NT2/D1 (cell line): ENCODE data around the gene LPIN3.

Experiments
- SUZ12 ChIP-seq: IDR thresholded peaks from 2 replicates; pipeline ENCODE4 v1.6.1; 2011; ENCODE audit not compliant: insufficient read length, insufficient read depth; ENCODE audit errors: extremely low read depth
- YY1 ChIP-seq: IDR thresholded peaks from 2 replicates; pipeline ENCODE4 v1.6.1; 2011; ENCODE audit not compliant: insufficient read length, insufficient read depth

DNA sequence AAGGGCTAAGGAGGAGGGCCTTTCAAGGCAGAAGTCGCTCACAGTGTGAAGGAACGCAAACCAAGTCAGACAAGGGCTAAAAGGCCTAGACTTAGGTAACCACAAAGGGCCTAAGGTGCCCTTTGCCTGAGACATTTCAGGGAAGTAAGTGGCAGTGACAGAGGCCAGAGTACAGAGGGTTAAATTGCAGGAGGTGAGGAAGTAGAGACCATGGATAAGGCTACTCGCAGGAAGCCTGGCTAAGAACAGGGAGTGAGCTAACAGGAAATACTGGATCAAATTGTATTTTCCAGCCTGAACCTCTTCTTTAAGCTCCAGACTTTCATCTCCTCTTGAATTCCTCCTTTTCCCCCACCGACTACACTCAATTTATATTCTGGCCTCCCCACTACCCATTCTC, 39.7 kb upstream of the LPIN3 start:
- no peak for TF ChIP-seq SUZ12
- no peak for TF ChIP-seq YY1
